HepG2 (cell line): Measurements from ENCODE around the gene CAVIN1. TPM values are rescaled to one million over a fixed set of nuclear protein-coding genes. Genes with fewer than 3 reads are reported as not detected.

Source experiments
- ARNT2 ChIP-seq: sonication (generic); formaldehyde crosslinking; IDR thresholded peaks from 2 replicates; pipeline ENCODE4 v1.8.0; 2022; ENCODE audit warnings: mild to moderate bottlenecking, low read depth, missing genetic modification reagents, moderate library complexity
- GTF2F1 ChIP-seq: fragments of 150-350 bp; IDR thresholded peaks from 2 replicates; pipeline ENCODE4 v1.6.1; 2014; ENCODE audit warnings: low read length
- GTF3A ChIP-seq: sonication (generic); formaldehyde crosslinking; conservative IDR thresholded peaks from 2 replicates; pipeline ENCODE4 v1.4.0; 2020; ENCODE audit warnings: mild to moderate bottlenecking, missing genetic modification reagents
- HOXA9 ChIP-seq: sonication (generic); formaldehyde crosslinking; IDR thresholded peaks from 2 replicates; pipeline ENCODE4 v1.8.1; 2022; ENCODE audit warnings: missing genetic modification reagents, mild to moderate bottlenecking, moderate library complexity, borderline replicate concordance
- PAWR ChIP-seq: sonication (generic); formaldehyde crosslinking; IDR thresholded peaks from 2 replicates; pipeline ENCODE4 v1.4.0; 2020; ENCODE audit warnings: missing genetic modification reagents, mild to moderate bottlenecking, borderline replicate concordance
- RFX5 ChIP-seq: IDR thresholded peaks from 2 replicates; pipeline ENCODE4 v1.6.1; 2011; ENCODE audit warnings: low read depth, low read length, improper control_type of control experiment
- SMARCC2 ChIP-seq: fragments of 450-650 bp; IDR thresholded peaks from 2 replicates; pipeline ENCODE4 v1.6.1; 2017; ENCODE audit warnings: antibody characterized with exemption, mild to moderate bottlenecking
- TBP ChIP-seq: sonication (generic); formaldehyde crosslinking; IDR thresholded peaks from 2 replicates; pipeline ENCODE4 v1.5.0; 2020; ENCODE audit warnings: missing genetic modification reagents
- ZFX ChIP-seq: sonication (generic); formaldehyde crosslinking; IDR thresholded peaks from 2 replicates; pipeline ENCODE4 v1.4.0; 2020; ENCODE audit warnings: mild to moderate bottlenecking, low read depth, missing genetic modification reagents, moderate library complexity
- ZNF251 ChIP-seq: sonication (generic); formaldehyde crosslinking; IDR thresholded peaks from 2 replicates; pipeline ENCODE4 v1.9.0; 2021; ENCODE audit warnings: mild to moderate bottlenecking, missing genetic modification reagents
- ZNF605 ChIP-seq: sonication (generic); formaldehyde crosslinking; IDR thresholded peaks from 2 replicates; pipeline ENCODE4 v1.8.0; 2022; ENCODE audit warnings: mild to moderate bottlenecking, missing genetic modification reagents
- ZNF709 ChIP-seq: sonication (generic); formaldehyde crosslinking; IDR thresholded peaks from 2 replicates; pipeline ENCODE4 v1.5.0; 2020; ENCODE audit warnings: mild to moderate bottlenecking, missing genetic modification reagents
- polyA plus RNA-seq, 8 experiments: library from polyadenylated mRNA; depleted of rRNA in 3 of 8; stranded (reverse) in 7 of 8; unstranded in 1 of 8; fragments of >200 nt; fragmentation: Illumina TruSeq in 4 of 8; extraction: Trizol in 4 of 8; gene quantifications; 2 replicates each; pipeline versions ENCODE4 v1.2.1 to v1.2.3, GENCODE V29; 2011 to 2016; ENCODE audit warnings: low read depth in 4 of 8, missing spikeins in 1 of 8, mixed read lengths in 1 of 8; ENCODE audit not compliant: insufficient read depth in 1 of 8
- total RNA-seq, 5 experiments: library from RNA; depleted of rRNA; stranded (reverse); fragments of >200 nt; fragmentation: Illumina TruSeq; extraction: Trizol; gene quantifications; 2 replicates each; pipeline ENCODE4 v1.2.3, GENCODE V29; 2016; ENCODE audit warnings: low read depth in 1 of 5
- TF ChIP-seq, protein P1 (sequence below): sonication (generic); formaldehyde crosslinking; IDR thresholded peaks from 2 replicates; pipeline ENCODE4 v1.8.0; 2022; ENCODE audit warnings: mild to moderate bottlenecking, missing genetic modification reagents; ENCODE audit not compliant: insufficient replicate concordance
- TF ChIP-seq, protein P2 (sequence below): sonication (generic); formaldehyde crosslinking; IDR thresholded peaks from 2 replicates; pipeline ENCODE4 v1.8.0; 2022; ENCODE audit warnings: low read depth, missing genetic modification reagents
- TF ChIP-seq, protein P3 (sequence below): sonication (generic); formaldehyde crosslinking; IDR thresholded peaks from 2 replicates; pipeline ENCODE4 v1.9.0; 2021; ENCODE audit warnings: mild to moderate bottlenecking, missing genetic modification reagents
- TF ChIP-seq, protein P4 (sequence below): sonication (generic); formaldehyde crosslinking; IDR thresholded peaks from 2 replicates; pipeline ENCODE4 v1.8.1; 2023; ENCODE audit warnings: missing genetic modification reagents, inconsistent platforms, borderline replicate concordance

Gene CAVIN1
- total and polyA plus RNA-seq, 2 of the 13 experiments (the other 11 are each of a cell fraction or from before 2014, with no cell fraction given), result 15.9 to 25.5 TPM

DNA sequence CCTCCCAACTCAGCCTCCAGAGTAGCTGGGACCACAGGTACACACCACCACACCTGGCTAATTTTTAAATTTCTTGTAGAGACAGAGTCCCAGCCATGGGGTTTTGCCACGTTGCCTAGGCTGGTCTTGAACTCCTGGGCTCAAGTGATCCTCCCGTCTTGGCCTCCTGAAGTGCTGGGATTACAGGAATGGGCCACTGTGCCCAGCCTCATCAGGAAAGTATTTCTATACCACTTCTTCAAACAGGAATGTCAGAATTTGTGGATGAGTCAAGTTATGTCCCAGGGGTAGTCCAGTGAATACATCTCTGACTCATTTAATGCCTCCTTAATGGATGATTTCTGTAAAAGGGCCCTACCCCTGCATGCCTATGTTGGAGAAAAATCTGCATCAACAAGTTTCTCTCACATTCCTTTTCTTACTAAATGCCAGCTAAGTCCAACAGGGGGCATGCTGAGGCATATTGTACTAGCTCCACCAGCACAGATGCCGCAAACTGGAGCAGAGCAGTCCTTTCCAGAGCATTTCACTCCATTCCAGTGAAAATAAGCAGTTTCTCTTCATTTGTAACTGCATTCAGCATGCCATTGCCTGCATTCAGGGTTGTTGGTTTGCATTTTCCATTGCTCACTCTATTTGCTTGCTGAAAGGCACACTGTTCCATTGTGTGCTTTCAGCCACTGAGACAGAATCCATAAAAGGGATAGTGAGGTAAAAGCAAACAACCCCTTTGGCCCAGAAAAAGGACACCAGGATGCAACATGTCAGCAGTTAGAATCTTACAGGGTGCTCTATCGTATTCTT, 5.3 kb upstream of the CAVIN1 start (continued):
- TF ChIP-seq, protein P1, sequence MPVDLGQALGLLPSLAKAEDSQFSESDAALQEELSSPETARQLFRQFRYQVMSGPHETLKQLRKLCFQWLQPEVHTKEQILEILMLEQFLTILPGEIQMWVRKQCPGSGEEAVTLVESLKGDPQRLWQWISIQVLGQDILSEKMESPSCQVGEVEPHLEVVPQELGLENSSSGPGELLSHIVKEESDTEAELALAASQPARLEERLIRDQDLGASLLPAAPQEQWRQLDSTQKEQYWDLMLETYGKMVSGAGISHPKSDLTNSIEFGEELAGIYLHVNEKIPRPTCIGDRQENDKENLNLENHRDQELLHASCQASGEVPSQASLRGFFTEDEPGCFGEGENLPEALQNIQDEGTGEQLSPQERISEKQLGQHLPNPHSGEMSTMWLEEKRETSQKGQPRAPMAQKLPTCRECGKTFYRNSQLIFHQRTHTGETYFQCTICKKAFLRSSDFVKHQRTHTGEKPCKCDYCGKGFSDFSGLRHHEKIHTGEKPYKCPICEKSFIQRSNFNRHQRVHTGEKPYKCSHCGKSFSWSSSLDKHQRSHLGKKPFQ (CRISPR knock-in tag), result no peak
- TF ChIP-seq GTF3A (CRISPR knock-in tag) (no peak), ZNF251 (CRISPR knock-in tag) (no peak), PAWR (CRISPR knock-in tag) (no peak), HOXA9 (CRISPR knock-in tag) (no peak), SMARCC2 (no peak), ZFX (CRISPR knock-in tag) (no peak; the same call in 1 of the 2 replicates), ZNF605 (CRISPR knock-in tag) (no peak), ZNF709 (CRISPR knock-in tag) (no peak), ARNT2 (no peak), RFX5 (no peak), GTF2F1 (no peak), TBP (no peak)
- TF ChIP-seq, protein P2, sequence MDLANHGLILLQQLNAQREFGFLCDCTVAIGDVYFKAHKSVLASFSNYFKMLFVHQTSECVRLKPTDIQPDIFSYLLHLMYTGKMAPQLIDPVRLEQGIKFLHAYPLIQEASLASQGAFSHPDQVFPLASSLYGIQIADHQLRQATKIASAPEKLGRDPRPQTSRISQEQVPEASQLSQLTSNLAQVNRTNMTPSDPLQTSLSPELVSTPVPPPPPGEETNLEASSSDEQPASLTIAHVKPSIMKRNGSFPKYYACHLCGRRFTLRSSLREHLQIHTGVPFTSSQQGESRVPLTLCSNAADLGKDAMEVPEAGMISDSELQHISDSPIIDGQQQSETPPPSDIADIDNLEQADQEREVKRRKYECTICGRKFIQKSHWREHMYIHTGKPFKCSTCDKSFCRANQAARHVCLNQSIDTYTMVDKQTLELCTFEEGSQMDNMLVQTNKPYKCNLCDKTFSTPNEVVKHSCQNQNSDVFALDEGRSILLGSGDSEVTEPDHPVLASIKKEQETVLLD (CRISPR knock-in tag), result no peak
- TF ChIP-seq, protein P3, sequence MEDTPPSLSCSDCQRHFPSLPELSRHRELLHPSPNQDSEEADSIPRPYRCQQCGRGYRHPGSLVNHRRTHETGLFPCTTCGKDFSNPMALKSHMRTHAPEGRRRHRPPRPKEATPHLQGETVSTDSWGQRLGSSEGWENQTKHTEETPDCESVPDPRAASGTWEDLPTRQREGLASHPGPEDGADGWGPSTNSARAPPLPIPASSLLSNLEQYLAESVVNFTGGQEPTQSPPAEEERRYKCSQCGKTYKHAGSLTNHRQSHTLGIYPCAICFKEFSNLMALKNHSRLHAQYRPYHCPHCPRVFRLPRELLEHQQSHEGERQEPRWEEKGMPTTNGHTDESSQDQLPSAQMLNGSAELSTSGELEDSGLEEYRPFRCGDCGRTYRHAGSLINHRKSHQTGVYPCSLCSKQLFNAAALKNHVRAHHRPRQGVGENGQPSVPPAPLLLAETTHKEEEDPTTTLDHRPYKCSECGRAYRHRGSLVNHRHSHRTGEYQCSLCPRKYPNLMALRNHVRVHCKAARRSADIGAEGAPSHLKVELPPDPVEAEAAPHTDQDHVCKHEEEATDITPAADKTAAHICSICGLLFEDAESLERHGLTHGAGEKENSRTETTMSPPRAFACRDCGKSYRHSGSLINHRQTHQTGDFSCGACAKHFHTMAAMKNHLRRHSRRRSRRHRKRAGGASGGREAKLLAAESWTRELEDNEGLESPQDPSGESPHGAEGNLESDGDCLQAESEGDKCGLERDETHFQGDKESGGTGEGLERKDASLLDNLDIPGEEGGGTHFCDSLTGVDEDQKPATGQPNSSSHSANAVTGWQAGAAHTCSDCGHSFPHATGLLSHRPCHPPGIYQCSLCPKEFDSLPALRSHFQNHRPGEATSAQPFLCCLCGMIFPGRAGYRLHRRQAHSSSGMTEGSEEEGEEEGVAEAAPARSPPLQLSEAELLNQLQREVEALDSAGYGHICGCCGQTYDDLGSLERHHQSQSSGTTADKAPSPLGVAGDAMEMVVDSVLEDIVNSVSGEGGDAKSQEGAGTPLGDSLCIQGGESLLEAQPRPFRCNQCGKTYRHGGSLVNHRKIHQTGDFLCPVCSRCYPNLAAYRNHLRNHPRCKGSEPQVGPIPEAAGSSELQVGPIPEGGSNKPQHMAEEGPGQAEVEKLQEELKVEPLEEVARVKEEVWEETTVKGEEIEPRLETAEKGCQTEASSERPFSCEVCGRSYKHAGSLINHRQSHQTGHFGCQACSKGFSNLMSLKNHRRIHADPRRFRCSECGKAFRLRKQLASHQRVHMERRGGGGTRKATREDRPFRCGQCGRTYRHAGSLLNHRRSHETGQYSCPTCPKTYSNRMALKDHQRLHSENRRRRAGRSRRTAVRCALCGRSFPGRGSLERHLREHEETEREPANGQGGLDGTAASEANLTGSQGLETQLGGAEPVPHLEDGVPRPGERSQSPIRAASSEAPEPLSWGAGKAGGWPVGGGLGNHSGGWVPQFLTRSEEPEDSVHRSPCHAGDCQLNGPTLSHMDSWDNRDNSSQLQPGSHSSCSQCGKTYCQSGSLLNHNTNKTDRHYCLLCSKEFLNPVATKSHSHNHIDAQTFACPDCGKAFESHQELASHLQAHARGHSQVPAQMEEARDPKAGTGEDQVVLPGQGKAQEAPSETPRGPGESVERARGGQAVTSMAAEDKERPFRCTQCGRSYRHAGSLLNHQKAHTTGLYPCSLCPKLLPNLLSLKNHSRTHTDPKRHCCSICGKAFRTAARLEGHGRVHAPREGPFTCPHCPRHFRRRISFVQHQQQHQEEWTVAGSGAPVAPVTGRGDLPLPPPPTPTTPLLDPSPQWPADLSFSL (CRISPR knock-in tag), result peak; percentile 38; the same call in 1 of the 2 replicates
- TF ChIP-seq, protein P4, sequence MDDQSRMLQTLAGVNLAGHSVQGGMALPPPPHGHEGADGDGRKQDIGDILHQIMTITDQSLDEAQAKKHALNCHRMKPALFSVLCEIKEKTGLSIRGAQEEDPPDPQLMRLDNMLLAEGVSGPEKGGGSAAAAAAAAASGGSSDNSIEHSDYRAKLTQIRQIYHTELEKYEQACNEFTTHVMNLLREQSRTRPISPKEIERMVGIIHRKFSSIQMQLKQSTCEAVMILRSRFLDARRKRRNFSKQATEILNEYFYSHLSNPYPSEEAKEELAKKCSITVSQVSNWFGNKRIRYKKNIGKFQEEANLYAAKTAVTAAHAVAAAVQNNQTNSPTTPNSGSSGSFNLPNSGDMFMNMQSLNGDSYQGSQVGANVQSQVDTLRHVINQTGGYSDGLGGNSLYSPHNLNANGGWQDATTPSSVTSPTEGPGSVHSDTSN (CRISPR knock-in tag), result no peak
